HCT116 (cell line): ENCODE results near the gene SMNDC1. TPM values are rescaled to one million over a fixed set of nuclear protein-coding genes. Genes with fewer than 3 reads are reported as not detected.

Experiments
- ATAC-seq: fragments of 200-7000 bp; cut with Tn5 transposase; 2 replicates; pipeline ENCODE4 v1.9.1; 2020; ENCODE audit warnings: mild to moderate bottlenecking, moderate library complexity
- BruUV-seq: library from RNA; stranded (reverse); fragments of 400-500 nt; replicated peaks from 2 replicates; lab custom pipeline; 2021; lab: Mats Ljungman, UMichigan
- CTCF ChIA-PET: fragments of 300-600 bp; sonication (Branson Sonifier 250); formaldehyde crosslinking; loops from one replicate; lab custom pipeline; 2021; ENCODE audit warnings: antibody characterized with exemption; lab: Charles Lee
- POLR2A ChIA-PET: fragments of 300-600, 350-600 bp; sonication (Branson Sonifier 250); formaldehyde crosslinking; loops from one replicate; lab custom pipeline; 2021; ENCODE audit warnings: antibody characterized with exemption; lab: Charles Lee
- RAD21 ChIA-PET, 2 experiments: fragments of 300-600 bp; sonication (Branson Sonifier 250); formaldehyde crosslinking; loops; one replicate each; lab custom pipeline; 2023; ENCODE audit warnings: low total read pairs in 2 of 2; ENCODE audit not compliant: uncharacterized antibody in 2 of 2, unreplicated experiment in 2 of 2, low non-redundant PET in 1 of 2; lab: Charles Lee
- DNase-seq: peaks from one replicate; pipeline ENCODE4 v3.0.0-alpha.2; 2010; ENCODE audit warnings: low read depth, low spot score
- H2AFZ ChIP-seq: fragments of 200-600 bp; shearing (Covaris generic), sonication (generic); 2 replicates; pipeline ENCODE4 v1.6.1; 2017; ENCODE audit warnings: low read depth, mixed run types, mixed read lengths, antibody characterized with exemption, low read length; ENCODE audit not compliant: poor library complexity, severe bottlenecking
- H3K27ac ChIP-seq: 2 replicates; pipeline ENCODE4 v1.5.1; 2012; ENCODE audit warnings: low read depth, low read length
- H3K27me3 ChIP-seq: fragments of 200-600 bp; sonication (generic); 2 replicates; pipeline ENCODE4 v1.6.1; 2016; ENCODE audit warnings: mixed run types, low read length, mixed read lengths; ENCODE audit not compliant: insufficient read depth
- H3K36me3 ChIP-seq, 2 experiments: fragments of 200-500 bp in 1 of 2; fragments of 200-600 bp in 1 of 2; sonication (Bioruptor generic) in 1 of 2; sonication (generic) in 1 of 2; 2 replicates each; pipeline versions ENCODE4 v1.5.1 to v1.6.1; 2014 to 2016; ENCODE audit warnings: low read length in 2 of 2, inconsistent platforms in 1 of 2, mixed read lengths in 1 of 2, mixed run types in 1 of 2; ENCODE audit not compliant: insufficient read depth in 2 of 2, control insufficient read depth in 1 of 2
- H3K4me1 ChIP-seq, 2 experiments: fragments of 200-600 bp in 1 of 2; sonication (generic) in 1 of 2; 2 replicates each; pipeline versions ENCODE4 v1.5.1 to v1.6.1; 2012 to 2017; ENCODE audit warnings: low read length in 2 of 2, inconsistent platforms in 1 of 2, mild to moderate bottlenecking in 1 of 2, mixed read lengths in 1 of 2, mixed run types in 1 of 2, moderate library complexity in 1 of 2; ENCODE audit not compliant: insufficient read depth in 2 of 2, control insufficient read depth in 1 of 2
- H3K4me2 ChIP-seq: fragments of 200-600 bp; sonication (generic); 2 replicates; pipeline ENCODE4 v1.6.1; 2017; ENCODE audit warnings: mixed run types, low read length, mixed read lengths
- H3K4me3 ChIP-seq, 2 experiments: fragments of 200-600 bp in 1 of 2; sonication (generic) in 1 of 2; replicated peaks in 1 of 2; 2 replicates each; pipeline ENCODE4 v1.5.1; 2011 to 2016; ENCODE audit warnings: low read length in 2 of 2, control low read depth in 1 of 2, low read depth in 1 of 2, mild to moderate bottlenecking in 1 of 2, mixed read lengths in 1 of 2, mixed run types in 1 of 2
- H3K79me2 ChIP-seq: fragments of 200-600 bp; sonication (generic); 2 replicates; pipeline ENCODE4 v1.6.1; 2017; ENCODE audit warnings: mild to moderate bottlenecking, mixed run types, low read length, moderate library complexity, mixed read lengths; ENCODE audit not compliant: insufficient read depth
- H3K9ac ChIP-seq: fragments of 200-600 bp; sonication (generic); 2 replicates; pipeline ENCODE4 v1.6.1; 2016; ENCODE audit warnings: low read length, mixed read lengths
- H3K9me2 ChIP-seq: fragments of 200-600 bp; sonication (generic), shearing (Covaris generic); 2 replicates; pipeline ENCODE4 v1.6.1; 2017; ENCODE audit warnings: mixed run types, mild to moderate bottlenecking, moderate library complexity; ENCODE audit not compliant: insufficient read depth
- H3K9me3 ChIP-seq, 2 experiments: fragments of 200-500 bp in 1 of 2; fragments of 200-600 bp in 1 of 2; sonication (Bioruptor generic) in 1 of 2; sonication (generic) in 1 of 2; 2 replicates each; pipeline ENCODE4 v1.6.1; 2014 to 2017; ENCODE audit warnings: low read length in 2 of 2, mixed read lengths in 2 of 2, inconsistent platforms in 1 of 2, low read depth in 1 of 2, mild to moderate bottlenecking in 1 of 2, mixed run types in 1 of 2, moderate library complexity in 1 of 2; ENCODE audit not compliant: control insufficient read depth in 1 of 2, insufficient read depth in 1 of 2
- H4K20me1 ChIP-seq: fragments of 200-600 bp; sonication (generic), shearing (Covaris generic); 2 replicates; pipeline ENCODE4 v1.6.1; 2017; ENCODE audit warnings: mixed run types, mild to moderate bottlenecking, moderate library complexity; ENCODE audit not compliant: insufficient read depth
- CBX3 ChIP-seq: IDR thresholded peaks from 2 replicates; pipeline ENCODE4 v1.6.1; 2012; ENCODE audit warnings: low read depth
- CEBPB ChIP-seq: IDR thresholded peaks from 2 replicates; pipeline ENCODE4 v1.6.1; 2012; ENCODE audit warnings: low read depth
- CTCF ChIP-seq, 3 experiments: fragments of 200-600 bp in 1 of 3; sonication (generic) in 1 of 3; IDR thresholded peaks in 2 of 3; conservative IDR thresholded peaks in 1 of 3; 2 replicates each; pipeline ENCODE4 v1.5.1; 2012 to 2017; ENCODE audit warnings: low read depth in 2 of 3, low read length in 2 of 3, antibody characterized with exemption in 1 of 3, borderline replicate concordance in 1 of 3, control low read depth in 1 of 3, mild to moderate bottlenecking in 1 of 3, mixed read lengths in 1 of 3, mixed run types in 1 of 3, moderate library complexity in 1 of 3; ENCODE audit not compliant: insufficient read depth in 1 of 3
- EGR1 ChIP-seq: IDR thresholded peaks from 2 replicates; pipeline ENCODE4 v1.6.1; 2012; ENCODE audit warnings: low read depth
- EZH2 ChIP-seq: fragments of 200-600 bp; sonication (generic); IDR thresholded peaks from 2 replicates; pipeline ENCODE4 v1.6.1; 2017; ENCODE audit warnings: antibody characterized with exemption, mixed run types
- FOSL1 ChIP-seq: IDR thresholded peaks from 2 replicates; pipeline ENCODE4 v1.6.1; 2012; ENCODE audit warnings: low read depth
- JUND ChIP-seq: IDR thresholded peaks from 2 replicates; pipeline ENCODE4 v1.6.1; 2012
- POLR2A ChIP-seq: IDR thresholded peaks from 2 replicates; pipeline ENCODE4 v1.7.0; 2011; ENCODE audit warnings: borderline replicate concordance; ENCODE audit not compliant: insufficient read depth, insufficient read length; ENCODE audit errors: extremely low read depth
- POLR2AphosphoS5 ChIP-seq: IDR thresholded peaks from 2 replicates; pipeline ENCODE4 v1.6.1; 2011; ENCODE audit warnings: mild to moderate bottlenecking, low read depth, low read length, moderate library complexity
- RAD21 ChIP-seq: IDR thresholded peaks from 2 replicates; pipeline ENCODE4 v1.6.1; 2012; ENCODE audit warnings: low read depth, mild to moderate bottlenecking
- REST ChIP-seq: IDR thresholded peaks from 2 replicates; pipeline ENCODE4 v1.6.1; 2012; ENCODE audit warnings: low read depth
- SIN3A ChIP-seq: IDR thresholded peaks from 2 replicates; pipeline ENCODE4 v1.6.1; 2012; ENCODE audit warnings: low read depth
- SP1 ChIP-seq: IDR thresholded peaks from 2 replicates; pipeline ENCODE4 v1.6.1; 2012; ENCODE audit warnings: low read depth
- YY1 ChIP-seq: IDR thresholded peaks from 2 replicates; pipeline ENCODE4 v1.6.1; 2011; ENCODE audit warnings: low read length, low read depth, moderate library complexity, mild to moderate bottlenecking; ENCODE audit not compliant: insufficient replicate concordance; ENCODE audit errors: extremely low read depth
- intact Hi-C: fragments of 100-400 bp; cut with micrococcal nuclease; formaldehyde crosslinking; loops from 2 replicates; pipeline ENCODE4 v1.10.0; 2022
- total RNA-seq: library from RNA; stranded (reverse); gene quantifications from one replicate; pipeline ENCODE4 v1.2.1, GENCODE V29; 2021; ENCODE audit not compliant: unreplicated experiment
- TF ChIP-seq, protein P1 (sequence below): IDR thresholded peaks from 2 replicates; pipeline ENCODE4 v1.6.1; 2012
- TF ChIP-seq, protein P2 (sequence below): IDR thresholded peaks from 2 replicates; pipeline ENCODE4 v1.6.1; 2012
- TF ChIP-seq, protein P3 (sequence below): IDR thresholded peaks from 2 replicates; pipeline ENCODE4 v1.6.1; 2011; ENCODE audit warnings: mild to moderate bottlenecking, low read length, moderate library complexity; ENCODE audit not compliant: insufficient replicate concordance; ENCODE audit errors: extremely low read depth

The SMNDC1 gene
- total RNA-seq, 1 experiment from 2014 or later: 61.7 TPM

- ATAC-seq: no peak
- POLR2A ChIA-PET: no interaction called here
- BruUV-seq: no TSS peak
Measured at GRCh38 chr10:110340816-110341215, 36.1 kb upstream of the SMNDC1 start.

More at GRCh38 chr10:110340816-110341215, 36.1 kb upstream of the SMNDC1 start:
- no peaks in the 10 kb centered on the region for H3K4me1 ChIP-seq
- ChIA-PET RAD21 (no interaction called here), CTCF (interaction anchor here (1.4 to 1.6 kb wide), 2 partner anchors 14 to 340 kb away, joined by 3 to 12 read pairs; no protein-coding TSS in a partner anchor)
- no peaks in the 10 kb centered on the region for H3K27me3 ChIP-seq
- no peaks in the 10 kb centered on the region for H4K20me1 ChIP-seq
- no peak overlapping the region for H3K4me2 ChIP-seq
- no peak overlapping the region for H3K27ac ChIP-seq
- intact Hi-C loops: no loop called here
- DNase-seq: no peak
- no peaks in the 10 kb centered on the region for H3K9me2 ChIP-seq
- no peak overlapping the region for H2AFZ ChIP-seq
- H3K9ac ChIP-seq: no peak overlapping the region
- no peak overlapping the region for H3K4me3 ChIP-seq
- H3K36me3 ChIP-seq: no peaks in the 10 kb centered on the region
- H3K9me3 ChIP-seq: no peaks in the 10 kb centered on the region
- H3K79me2 ChIP-seq: no peaks in the 10 kb centered on the region
- TF ChIP-seq, protein P1, sequence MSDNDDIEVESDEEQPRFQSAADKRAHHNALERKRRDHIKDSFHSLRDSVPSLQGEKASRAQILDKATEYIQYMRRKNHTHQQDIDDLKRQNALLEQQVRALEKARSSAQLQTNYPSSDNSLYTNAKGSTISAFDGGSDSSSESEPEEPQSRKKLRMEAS: no peak
- TF ChIP-seq POLR2A (no peak), SIN3A (no peak), RAD21 (no peak), CEBPB (no peak), CBX3 (no peak), EZH2 (no peak), EGR1 (no peak), REST (no peak), CTCF (IDR thresholded peaks at IDR 0.05 in 2 of 3, conservative IDR thresholded peaks at IDR 0.05 in 1 of 3; ENCODE audit: borderline replicate concordance in 1 of 3, insufficient read depth in 1 of 3, low read depth in 2 of 3, low read length in 2 of 3) (no peak), JUND (no peak), FOSL1 (no peak), SP1 (no peak), YY1 (no peak), POLR2AphosphoS5 (no peak)
- TF ChIP-seq, protein P2, sequence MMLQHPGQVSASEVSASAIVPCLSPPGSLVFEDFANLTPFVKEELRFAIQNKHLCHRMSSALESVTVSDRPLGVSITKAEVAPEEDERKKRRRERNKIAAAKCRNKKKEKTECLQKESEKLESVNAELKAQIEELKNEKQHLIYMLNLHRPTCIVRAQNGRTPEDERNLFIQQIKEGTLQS: no peak
- TF ChIP-seq, protein P3, sequence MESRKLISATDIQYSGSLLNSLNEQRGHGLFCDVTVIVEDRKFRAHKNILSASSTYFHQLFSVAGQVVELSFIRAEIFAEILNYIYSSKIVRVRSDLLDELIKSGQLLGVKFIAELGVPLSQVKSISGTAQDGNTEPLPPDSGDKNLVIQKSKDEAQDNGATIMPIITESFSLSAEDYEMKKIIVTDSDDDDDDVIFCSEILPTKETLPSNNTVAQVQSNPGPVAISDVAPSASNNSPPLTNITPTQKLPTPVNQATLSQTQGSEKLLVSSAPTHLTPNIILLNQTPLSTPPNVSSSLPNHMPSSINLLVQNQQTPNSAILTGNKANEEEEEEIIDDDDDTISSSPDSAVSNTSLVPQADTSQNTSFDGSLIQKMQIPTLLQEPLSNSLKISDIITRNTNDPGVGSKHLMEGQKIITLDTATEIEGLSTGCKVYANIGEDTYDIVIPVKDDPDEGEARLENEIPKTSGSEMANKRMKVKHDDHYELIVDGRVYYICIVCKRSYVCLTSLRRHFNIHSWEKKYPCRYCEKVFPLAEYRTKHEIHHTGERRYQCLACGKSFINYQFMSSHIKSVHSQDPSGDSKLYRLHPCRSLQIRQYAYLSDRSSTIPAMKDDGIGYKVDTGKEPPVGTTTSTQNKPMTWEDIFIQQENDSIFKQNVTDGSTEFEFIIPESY: no peak
